ENCODE data around the gene SLC35D1. TPM values are rescaled to one million over a fixed set of nuclear protein-coding genes. Genes with fewer than 3 reads are reported as not detected.

SLC35D1 gene
- total and polyA plus RNA-seq, 2 of the 13 experiments (the other 11 are each of a cell fraction or from before 2014, with no cell fraction given) = 12.4 to 41.5 TPM

- TF ChIP-seq ZBTB44 (CRISPR knock-in tag; IDR thresholded peaks at IDR 0.05) (no peak), MLX (CRISPR knock-in tag; IDR thresholded peaks at IDR 0.05) (no peak), JARID2 (CRISPR knock-in tag; IDR thresholded peaks at IDR 0.05; ENCODE audit: insufficient replicate concordance) (no peak), ZC3H13 (CRISPR knock-in tag; IDR thresholded peaks at IDR 0.05) (no peak), ZFP36L2 (CRISPR knock-in tag; IDR thresholded peaks at IDR 0.05) (no peak), ZNF503 (CRISPR knock-in tag; IDR thresholded peaks at IDR 0.05) (no peak), ZNF362 (CRISPR knock-in tag; IDR thresholded peaks at IDR 0.05; ENCODE audit: borderline replicate concordance) (no peak), ZNF407 (CRISPR knock-in tag; IDR thresholded peaks at IDR 0.05; ENCODE audit: not compliant biosample characterization) (no peak), ZNF816 (CRISPR knock-in tag; IDR thresholded peaks at IDR 0.05; ENCODE audit: borderline replicate concordance) (no peak), ARID3A (IDR thresholded peaks at IDR 0.05; ENCODE audit: low read depth, low read length) (no peak)
Measured at GRCh38 chr1:67041841-67042503, 12.0 kb downstream of the SLC35D1 start (continued).
